B cell (primary cell): ENCODE data around the gene LIMD2. TPM values are rescaled to one million over a fixed set of nuclear protein-coding genes. Genes with fewer than 3 reads are reported as not detected.

Source experiments
- ATAC-seq: fragments of 200-7000 bp; cut with Tn5 transposase; one replicate; pipeline ENCODE4 v1.10.0; 2021; ENCODE audit warnings: low read depth, mild to moderate bottlenecking, moderate number of reproducible peaks, moderate library complexity
- CTCF ChIA-PET: fragments of 350-600 bp; sonication (Branson Sonifier 250); formaldehyde crosslinking; loops from one replicate; lab custom pipeline; 2021; ENCODE audit warnings: antibody characterized with exemption, inconsistent platforms; lab: Charles Lee
- POLR2A ChIA-PET: fragments of 350-600 bp; sonication (Branson Sonifier 250); formaldehyde crosslinking; loops from one replicate; lab custom pipeline; 2021; ENCODE audit warnings: antibody characterized with exemption; lab: Charles Lee
- DNase-seq: peaks from one replicate; pipeline ENCODE4 v3.0.0; 2013
- H2AFZ ChIP-seq: 2 replicates; pipeline ENCODE4 v1.6.1; 2012; ENCODE audit warnings: mild to moderate bottlenecking, low read depth, low read length; ENCODE audit not compliant: insufficient read depth, poor library complexity, severe bottlenecking
- H3K27ac ChIP-seq, 2 donors: 1 replicate in 1 of 2; 2 replicates in 1 of 2; pipeline ENCODE4 v1.5.1; 2012 to 2013; ENCODE audit warnings: low read length in 2 of 2, mild to moderate bottlenecking in 2 of 2, moderate library complexity in 1 of 2
- H3K27me3 ChIP-seq, 4 experiments: fragments of 200-600 bp in 1 of 4; sonication (generic) in 1 of 4; replicated peaks in 1 of 4; 1 replicate in 2 of 4; 2 replicates in 2 of 4; pipeline versions ENCODE4 v1.6.1 to v1.7.0; 2013 to 2016; ENCODE audit warnings: low read length in 3 of 4, mild to moderate bottlenecking in 2 of 4, mixed read lengths in 1 of 4, moderate library complexity in 1 of 4; ENCODE audit not compliant: insufficient read depth in 4 of 4, control insufficient read depth in 3 of 4; ENCODE audit errors: control extremely low read depth in 1 of 4
- H3K36me3 ChIP-seq, 2 experiments: replicated peaks in 1 of 2; 1 replicate in 1 of 2; 2 replicates in 1 of 2; pipeline versions ENCODE4 v1.6.1 to v1.7.1; 2013; ENCODE audit warnings: low read length in 1 of 2; ENCODE audit not compliant: insufficient read depth in 2 of 2, control insufficient read depth in 1 of 2; ENCODE audit errors: control extremely low read depth in 1 of 2, extremely low read depth in 1 of 2
- H3K4me1 ChIP-seq, 2 donors: fragments of 200-600 bp in 1 of 2; sonication (generic) in 1 of 2; 1 replicate in 1 of 2; 2 replicates in 1 of 2; pipeline versions ENCODE4 v1.5.1 to v1.6.1; 2013 to 2017; ENCODE audit warnings: low read length in 2 of 2; ENCODE audit not compliant: control insufficient read depth in 2 of 2, insufficient read depth in 2 of 2
- H3K4me2 ChIP-seq: replicated peaks from 2 replicates; pipeline ENCODE3; 2012; ENCODE audit warnings: mild to moderate bottlenecking, low read depth, low read length; ENCODE audit not compliant: poor library complexity, severe bottlenecking
- H3K4me3 ChIP-seq, 5 experiments: fragments of 200-600 bp in 1 of 5; sonication (generic) in 1 of 5; 1 replicate in 3 of 5; 2 replicates in 2 of 5; pipeline versions ENCODE4 v1.5.1 to v1.7.0; 2011 to 2016; ENCODE audit warnings: low read length in 4 of 5, mild to moderate bottlenecking in 4 of 5, low read depth in 2 of 5, control low read depth in 1 of 5, moderate library complexity in 1 of 5; ENCODE audit not compliant: insufficient read depth in 1 of 5; ENCODE audit errors: control extremely low read depth in 1 of 5, extremely low read depth in 1 of 5
- H3K79me2 ChIP-seq: fragments of 200-600 bp; sonication (generic); one replicate; pipeline ENCODE4 v1.6.0; 2016; ENCODE audit warnings: low read length; ENCODE audit not compliant: control insufficient read depth, insufficient read depth
- H3K9ac ChIP-seq: fragments of 200-600 bp; sonication (generic); 2 replicates; pipeline ENCODE4 v1.6.1; 2017; ENCODE audit warnings: mild to moderate bottlenecking, low read length, moderate library complexity
- H3K9me3 ChIP-seq, 3 donors: one replicate each; pipeline versions ENCODE4 v1.6.1 to v1.7.1; 2013; ENCODE audit warnings: low read length in 2 of 3; ENCODE audit not compliant: control insufficient read depth in 2 of 3, insufficient read depth in 1 of 3; ENCODE audit errors: control extremely low read depth in 1 of 3
- H4K20me1 ChIP-seq: 2 replicates; pipeline ENCODE4 v1.6.0; 2012; ENCODE audit warnings: mild to moderate bottlenecking, low read length; ENCODE audit not compliant: insufficient read depth, control insufficient read depth, poor library complexity, severe bottlenecking
- H3K27ac Mint-ChIP-seq: one replicate; pipeline ENCODE4 v1.8.0; 2021; ENCODE audit warnings: mixed read lengths
- H3K27me3 Mint-ChIP-seq: one replicate; pipeline ENCODE4 v1.8.0; 2021; ENCODE audit warnings: mixed read lengths
- H3K4me1 Mint-ChIP-seq: one replicate; pipeline ENCODE4 v1.8.0; 2021; ENCODE audit warnings: mixed read lengths
- H3K4me3 Mint-ChIP-seq: one replicate; pipeline ENCODE4 v1.8.0; 2021; ENCODE audit warnings: mixed read lengths
- H3K9me3 Mint-ChIP-seq: one replicate; pipeline ENCODE4 v1.8.0; 2022; ENCODE audit warnings: mixed read lengths; ENCODE audit not compliant: insufficient read depth
- CTCF ChIP-seq: fragments of 200-600 bp; IDR thresholded peaks from one replicate; pipeline ENCODE4 v1.8.0; 2022; ENCODE audit warnings: antibody characterized with exemption, mild to moderate bottlenecking
- EZH2 ChIP-seq: IDR thresholded peaks from 2 replicates; pipeline ENCODE4 v1.6.1; 2012; ENCODE audit warnings: borderline replicate concordance, low read depth, mild to moderate bottlenecking, moderate library complexity, low read length; ENCODE audit not compliant: insufficient read depth, poor library complexity, severe bottlenecking
- WGBS: methylation state at CpG from one replicate; pipeline ENCODE4 v1.1.5; 2013; ENCODE audit warnings: missing lambda C conversion rate; ENCODE audit not compliant: insufficient coverage; 5-methylcytosine and 5-hydroxymethylcytosine counted together
- intact Hi-C: fragments of 100-400 bp; cut with micrococcal nuclease; formaldehyde crosslinking; loops from one replicate; pipeline ENCODE4 v1.10.0; 2022
- polyA plus RNA-seq: library from polyadenylated mRNA; depleted of rRNA; stranded (reverse); fragments of >200 nt; gene quantifications from 2 replicates; pipeline ENCODE4 v1.2.3, GENCODE V29; 2012
- total RNA-seq, 2 donors: library from RNA; stranded (reverse); fragments of 120-200 nt in 1 of 2; gene quantifications; 1 replicate in 1 of 2; 2 replicates in 1 of 2; pipeline versions ENCODE4 v1.2.3 to v1.2.4, GENCODE V29; 2013 to 2022

Gene LIMD2
- total and polyA plus RNA-seq, 2 donors (not counting 1 experiment from before 2014, with no cell fraction given), result 587 to 1,396 TPM

DNA sequence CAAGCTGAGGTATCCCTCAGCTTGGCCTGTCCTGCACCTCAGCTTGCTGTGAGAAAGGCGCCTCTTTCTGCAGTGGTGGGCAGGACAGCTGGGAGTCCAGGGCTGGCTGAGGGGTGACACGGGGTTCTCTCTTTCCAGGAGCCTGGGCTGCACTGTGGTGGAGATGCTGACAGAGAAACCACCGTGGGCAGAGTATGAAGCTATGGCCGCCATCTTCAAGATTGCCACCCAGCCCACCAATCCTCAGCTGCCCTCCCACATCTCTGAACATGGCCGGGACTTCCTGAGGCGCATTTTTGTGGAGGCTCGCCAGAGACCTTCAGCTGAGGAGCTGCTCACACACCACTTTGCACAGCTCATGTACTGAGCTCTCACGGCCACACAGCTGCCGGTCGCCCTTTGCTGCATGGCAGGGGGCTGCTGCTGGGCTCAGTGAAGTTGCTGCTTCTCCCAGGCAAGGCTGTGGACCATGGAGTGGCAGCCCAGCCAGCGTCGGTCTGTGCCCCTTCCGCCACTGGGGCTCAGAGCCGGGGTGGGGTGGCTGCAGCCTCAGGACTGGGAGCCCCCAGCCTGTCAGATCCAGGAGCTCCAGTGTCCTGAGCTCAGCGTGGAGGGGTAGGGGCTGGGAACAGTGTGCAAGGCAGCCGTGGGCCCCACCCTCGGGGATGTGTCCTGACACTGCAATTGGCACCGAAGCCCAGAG, 6.4 kb downstream of the LIMD2 start:
- H3K4me1 Mint-ChIP-seq, result peaks cover 53% of the 10 kb centered on the region
- TF ChIP-seq EZH2, result no peak
- no peak for TF ChIP-seq CTCF
- Histone ChIP-seq H3K36me3 (peaks cover 1 to 75% of the 10 kb centered on the region in 2 experiments), H3K27ac (peak overlapping the region in 1 of 2 donors; percentile 75), H3K4me2 (no peak overlapping the region), H3K4me1 (peaks cover 39 to 47% of the 10 kb centered on the region in 2 donors), H3K27me3 (no peaks in the 10 kb centered on the region), H3K79me2 (peaks cover 27% of the 10 kb centered on the region), H3K9ac (no peak overlapping the region), H3K4me3 (no peak overlapping the region), H4K20me1 (peaks cover 44% of the 10 kb centered on the region), H3K9me3 (no peaks in the 10 kb centered on the region), H2AFZ (no peak overlapping the region)
- no peaks in the 10 kb centered on the region for H3K9me3 Mint-ChIP-seq
- POLR2A ChIA-PET, result interaction anchor here (0.7 to 10.6 kb wide), 7 partner anchors 8 to 81 kb away, joined by 3 to 113 read pairs (median 11); partner anchors contain the start of genes CCDC47, DDX42 and MAP3K3
- peak overlapping the region; percentile 91 for H3K27ac Mint-ChIP-seq
- H3K4me3 Mint-ChIP-seq, result peak overlapping the region; percentile 19
- H3K27me3 Mint-ChIP-seq, result no peaks in the 10 kb centered on the region
- ATAC-seq (no peak), DNase-seq (peak; percentile 25)
- intact Hi-C loops, result no loop called here
- 99% methylated on average over 15 of the region's 18 CpGs for WGBS
- CTCF ChIA-PET, result interaction anchor here (0.8 to 3.3 kb wide), 3 partner anchors 13 to 32 kb away, joined by 3 to 46 read pairs (median 4); no protein-coding TSS in a partner anchor
